Gastrocnemius medialis (tissue), 4 donors: ENCODE measurements around the gene BMERB1.

ENCODE experiments used
- POLR2A ChIP-seq, 2 donors: fragments of 450-650 bp; IDR thresholded peaks; one replicate each; pipeline ENCODE4 v1.6.1; 2017; ENCODE audit warnings: antibody characterized with exemption in 2 of 2, mild to moderate bottlenecking in 2 of 2, moderate library complexity in 2 of 2
- TF ChIP-seq, protein P1 (sequence below), 5 experiments: fragments of 450-650 bp in 3 of 5; fragments of 200-600 bp in 2 of 5; sonication (generic) in 2 of 5; IDR thresholded peaks in 4 of 5; conservative IDR thresholded peaks in 1 of 5; 1 replicate in 4 of 5; 2 replicates in 1 of 5; pipeline ENCODE4 v1.5.1; 2016 to 2019; ENCODE audit warnings: antibody characterized with exemption in 5 of 5, mild to moderate bottlenecking in 3 of 5, moderate library complexity in 3 of 5

DNA sequence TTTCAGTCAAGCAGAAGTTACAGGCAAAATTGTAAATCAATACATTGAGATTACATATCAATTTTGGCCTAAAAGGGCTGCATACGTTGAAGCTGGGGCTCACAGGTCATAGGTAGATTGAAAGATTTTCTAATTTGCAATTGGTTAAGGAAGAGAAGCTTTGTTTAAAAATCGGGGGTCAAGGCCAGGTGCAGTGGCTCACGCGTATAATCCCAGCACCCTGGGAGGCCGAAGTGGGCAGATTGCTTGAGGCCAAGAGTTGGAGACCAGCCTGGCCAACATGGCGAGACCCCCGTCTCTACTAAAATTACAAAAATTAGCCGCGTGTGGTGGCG lies 140.2 kb downstream of the BMERB1 start:
- TF ChIP-seq POLR2A (IDR thresholded peaks at IDR 0.05), result no peak
- TF ChIP-seq, protein P1, sequence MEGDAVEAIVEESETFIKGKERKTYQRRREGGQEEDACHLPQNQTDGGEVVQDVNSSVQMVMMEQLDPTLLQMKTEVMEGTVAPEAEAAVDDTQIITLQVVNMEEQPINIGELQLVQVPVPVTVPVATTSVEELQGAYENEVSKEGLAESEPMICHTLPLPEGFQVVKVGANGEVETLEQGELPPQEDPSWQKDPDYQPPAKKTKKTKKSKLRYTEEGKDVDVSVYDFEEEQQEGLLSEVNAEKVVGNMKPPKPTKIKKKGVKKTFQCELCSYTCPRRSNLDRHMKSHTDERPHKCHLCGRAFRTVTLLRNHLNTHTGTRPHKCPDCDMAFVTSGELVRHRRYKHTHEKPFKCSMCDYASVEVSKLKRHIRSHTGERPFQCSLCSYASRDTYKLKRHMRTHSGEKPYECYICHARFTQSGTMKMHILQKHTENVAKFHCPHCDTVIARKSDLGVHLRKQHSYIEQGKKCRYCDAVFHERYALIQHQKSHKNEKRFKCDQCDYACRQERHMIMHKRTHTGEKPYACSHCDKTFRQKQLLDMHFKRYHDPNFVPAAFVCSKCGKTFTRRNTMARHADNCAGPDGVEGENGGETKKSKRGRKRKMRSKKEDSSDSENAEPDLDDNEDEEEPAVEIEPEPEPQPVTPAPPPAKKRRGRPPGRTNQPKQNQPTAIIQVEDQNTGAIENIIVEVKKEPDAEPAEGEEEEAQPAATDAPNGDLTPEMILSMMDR (IDR thresholded peaks at IDR 0.05 in 4 of 5, conservative IDR thresholded peaks at IDR 0.05 in 1 of 5), result no peak
